ENCODE results near the gene G3BP2.

DNA sequence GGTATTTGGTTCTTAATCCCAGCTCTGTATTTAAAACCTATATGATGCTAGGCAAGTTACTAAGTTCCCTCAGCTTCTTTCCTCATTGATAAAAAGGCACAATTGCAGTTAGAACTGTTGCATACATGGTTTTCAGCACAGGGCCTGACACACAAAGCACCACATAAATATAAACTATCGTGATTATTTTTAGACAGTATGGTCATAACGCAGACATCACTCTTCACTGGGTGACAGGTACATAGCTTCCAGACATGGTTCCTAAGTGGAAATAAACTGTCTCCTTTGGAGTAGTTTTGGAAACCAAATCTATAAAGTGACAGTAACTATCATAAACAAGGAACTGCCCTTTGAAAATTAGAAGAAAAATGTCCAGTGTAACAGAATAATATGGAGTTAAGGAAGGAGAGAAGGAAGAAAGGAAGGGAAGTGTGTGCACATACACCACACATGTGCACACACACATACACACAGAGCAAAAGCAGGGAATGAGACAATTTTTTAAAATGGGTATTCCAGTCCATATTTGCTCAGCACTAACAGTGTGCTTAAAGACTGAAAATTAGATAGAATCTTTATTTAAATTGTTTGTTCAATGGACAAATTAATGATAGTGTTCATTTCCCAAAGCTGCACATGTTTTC, 12.5 kb upstream of the G3BP2 start:
- TF ChIP-seq CTCF (conservative IDR thresholded peaks at IDR 0.05) (no peak), EZH2 (IDR thresholded peaks at IDR 0.05; ENCODE audit: low read depth) (no peak)

Data from PC-9 (cell line).